Suprapubic skin (tissue), 4 donors: ENCODE data around the gene ATXN2. TPM values are rescaled to one million over a fixed set of nuclear protein-coding genes. Genes with fewer than 3 reads are reported as not detected.

ENCODE experiments used
- DNase-seq, 2 donors: peaks; one replicate each; pipeline ENCODE4 v3.0.0-alpha.2; 2019; ENCODE audit warnings: low spot score in 2 of 2
- H3K27ac ChIP-seq: fragments of 200-600 bp; sonication (generic); one replicate; pipeline ENCODE4 v1.5.1; 2019
- H3K27me3 ChIP-seq: fragments of 200-600 bp; sonication (generic); one replicate; pipeline ENCODE4 v1.5.1; 2019
- H3K36me3 ChIP-seq: fragments of 200-600 bp; sonication (generic); one replicate; pipeline ENCODE4 v1.5.1; 2019
- H3K4me1 ChIP-seq: fragments of 200-600 bp; sonication (generic); one replicate; pipeline ENCODE4 v1.5.1; 2019
- H3K4me3 ChIP-seq: fragments of 200-600 bp; sonication (generic); one replicate; pipeline ENCODE4 v1.5.1; 2019; ENCODE audit warnings: mild to moderate bottlenecking
- H3K9me3 ChIP-seq: fragments of 200-600 bp; sonication (generic); one replicate; pipeline ENCODE4 v1.5.1; 2019
- EP300 ChIP-seq: sonication (generic); formaldehyde crosslinking; IDR thresholded peaks from one replicate; pipeline ENCODE4 v1.6.1; 2017; ENCODE audit warnings: antibody characterized with exemption
- POLR2A ChIP-seq, 2 donors: fragments of 450-650 bp; IDR thresholded peaks; one replicate each; pipeline ENCODE4 v1.6.1; 2017; ENCODE audit warnings: antibody characterized with exemption in 2 of 2, mild to moderate bottlenecking in 2 of 2, moderate library complexity in 2 of 2
- POLR2AphosphoS5 ChIP-seq, 3 donors: sonication (generic); formaldehyde crosslinking; IDR thresholded peaks; one replicate each; pipeline ENCODE4 v1.6.1; 2017; ENCODE audit warnings: antibody characterized with exemption in 3 of 3
- WGBS: methylation state at CpG from one replicate; pipeline ENCODE4 v1.1.5; 2018; 5-methylcytosine and 5-hydroxymethylcytosine counted together
- total RNA-seq, 4 donors: library from RNA; depleted of rRNA; stranded (reverse); fragments of >200 nt; gene quantifications; one replicate each; pipeline ENCODE4 v1.1.0, GENCODE V29; 2016
- TF ChIP-seq, protein P1 (sequence below), 2 donors: fragments of 200-600 bp in 1 of 2; fragments of 450-650 bp in 1 of 2; sonication (generic) in 1 of 2; IDR thresholded peaks; one replicate each; pipeline ENCODE4 v1.5.1; 2016 to 2019; ENCODE audit warnings: antibody characterized with exemption in 2 of 2, mild to moderate bottlenecking in 1 of 2, moderate library complexity in 1 of 2

The ATXN2 gene
- total RNA-seq, 4 donors from 2014 or later, result 23.3 to 62.8 (median 35.8) TPM

DNA sequence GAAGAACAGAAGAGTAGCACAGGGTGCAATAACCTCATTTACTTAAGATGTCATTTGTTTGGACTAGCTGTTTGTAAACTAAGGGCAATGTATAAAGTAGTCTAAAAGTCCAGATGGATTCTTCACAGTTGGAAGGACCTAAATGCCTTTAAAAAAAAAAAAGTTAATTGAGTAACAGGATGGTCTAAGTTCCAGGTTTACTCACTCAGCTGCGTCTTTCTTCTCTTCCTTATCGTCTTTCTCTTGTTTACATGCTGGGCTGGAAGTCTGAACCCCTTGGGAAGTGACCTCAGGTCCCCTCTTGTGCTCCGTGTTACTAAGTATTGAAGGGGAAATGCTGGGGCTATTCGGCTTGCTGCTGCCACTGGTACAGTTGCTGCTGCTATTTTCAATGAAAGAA lies 110.8 kb downstream of the ATXN2 start:
- Histone ChIP-seq H3K4me1 (no peaks in the 10 kb centered on the region), H3K4me3 (no peak overlapping the region), H3K9me3 (no peaks in the 10 kb centered on the region), H3K36me3 (peaks cover 85% of the 10 kb centered on the region), H3K27ac (no peak overlapping the region), H3K27me3 (no peaks in the 10 kb centered on the region)
- 67% methylated on average over 4 of the region's 4 CpGs for WGBS
- DNase-seq, result no peak
- TF ChIP-seq POLR2A (IDR thresholded peaks at IDR 0.05) (no peak), EP300 (no peak), POLR2AphosphoS5 (IDR thresholded peaks at IDR 0.05) (no peak)
- TF ChIP-seq, protein P1, sequence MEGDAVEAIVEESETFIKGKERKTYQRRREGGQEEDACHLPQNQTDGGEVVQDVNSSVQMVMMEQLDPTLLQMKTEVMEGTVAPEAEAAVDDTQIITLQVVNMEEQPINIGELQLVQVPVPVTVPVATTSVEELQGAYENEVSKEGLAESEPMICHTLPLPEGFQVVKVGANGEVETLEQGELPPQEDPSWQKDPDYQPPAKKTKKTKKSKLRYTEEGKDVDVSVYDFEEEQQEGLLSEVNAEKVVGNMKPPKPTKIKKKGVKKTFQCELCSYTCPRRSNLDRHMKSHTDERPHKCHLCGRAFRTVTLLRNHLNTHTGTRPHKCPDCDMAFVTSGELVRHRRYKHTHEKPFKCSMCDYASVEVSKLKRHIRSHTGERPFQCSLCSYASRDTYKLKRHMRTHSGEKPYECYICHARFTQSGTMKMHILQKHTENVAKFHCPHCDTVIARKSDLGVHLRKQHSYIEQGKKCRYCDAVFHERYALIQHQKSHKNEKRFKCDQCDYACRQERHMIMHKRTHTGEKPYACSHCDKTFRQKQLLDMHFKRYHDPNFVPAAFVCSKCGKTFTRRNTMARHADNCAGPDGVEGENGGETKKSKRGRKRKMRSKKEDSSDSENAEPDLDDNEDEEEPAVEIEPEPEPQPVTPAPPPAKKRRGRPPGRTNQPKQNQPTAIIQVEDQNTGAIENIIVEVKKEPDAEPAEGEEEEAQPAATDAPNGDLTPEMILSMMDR (IDR thresholded peaks at IDR 0.05), result no peak

DNA sequence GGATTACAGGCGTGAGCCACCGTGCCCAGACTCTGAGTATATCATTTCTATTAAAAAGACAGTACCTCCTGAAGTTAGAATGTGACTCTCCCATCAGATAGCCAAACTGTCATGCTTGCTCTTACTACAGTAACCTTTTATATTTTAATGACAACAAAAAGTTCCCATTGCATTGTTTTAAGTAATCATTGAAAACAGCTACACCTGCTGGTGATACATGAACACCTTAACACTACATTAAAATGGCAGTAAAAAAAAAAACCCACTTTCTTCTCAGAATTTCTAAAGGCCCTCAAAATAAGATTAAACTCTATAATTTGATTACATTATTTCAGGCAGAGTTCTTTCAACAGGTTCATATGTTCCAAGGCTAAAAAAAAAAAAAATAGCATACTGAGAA lies 116.7 kb downstream of the ATXN2 start:
- no peak for DNase-seq
- Histone ChIP-seq H3K36me3 (peaks cover 88% of the 10 kb centered on the region), H3K9me3 (no peaks in the 10 kb centered on the region), H3K4me3 (no peak overlapping the region), H3K27me3 (no peaks in the 10 kb centered on the region), H3K27ac (no peak overlapping the region), H3K4me1 (no peaks in the 10 kb centered on the region)
- TF ChIP-seq POLR2AphosphoS5 (IDR thresholded peaks at IDR 0.05), result no peak
- TF ChIP-seq EP300, result no peak
- TF ChIP-seq, protein P1 (IDR thresholded peaks at IDR 0.05), result no peak
- TF ChIP-seq POLR2A (IDR thresholded peaks at IDR 0.05), result no peak
- WGBS, result 95% methylated on average over 2 of the region's 2 CpGs

DNA sequence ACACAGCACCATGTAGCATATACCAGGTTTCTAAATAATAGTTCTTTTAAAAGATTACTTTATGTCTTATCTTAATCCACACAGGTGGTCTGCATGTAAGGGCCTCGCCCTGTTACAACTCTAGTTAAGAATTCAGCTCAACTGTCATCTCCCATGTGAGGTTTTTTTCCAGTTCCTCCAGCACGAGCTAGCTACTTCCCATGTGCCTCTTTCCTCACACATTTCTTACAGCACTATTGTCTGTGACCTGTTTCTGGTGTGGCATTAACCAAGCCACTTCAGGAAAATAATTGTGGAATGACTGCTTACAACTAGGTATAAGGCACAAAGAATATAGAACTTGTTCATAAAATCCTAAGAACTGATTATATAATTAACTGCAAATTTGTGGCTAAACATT lies 127.9 kb downstream of the ATXN2 start:
- WGBS, result 77% methylated on average over 2 of the region's 2 CpGs
- Histone ChIP-seq H3K4me3 (no peak overlapping the region), H3K36me3 (peaks cover 49% of the 10 kb centered on the region), H3K9me3 (no peaks in the 10 kb centered on the region), H3K27me3 (no peaks in the 10 kb centered on the region), H3K27ac (no peak overlapping the region), H3K4me1 (no peaks in the 10 kb centered on the region)
- DNase-seq, result no peak
- TF ChIP-seq, protein P1 (IDR thresholded peaks at IDR 0.05), result no peak
- TF ChIP-seq POLR2A (IDR thresholded peaks at IDR 0.05), result no peak

DNA sequence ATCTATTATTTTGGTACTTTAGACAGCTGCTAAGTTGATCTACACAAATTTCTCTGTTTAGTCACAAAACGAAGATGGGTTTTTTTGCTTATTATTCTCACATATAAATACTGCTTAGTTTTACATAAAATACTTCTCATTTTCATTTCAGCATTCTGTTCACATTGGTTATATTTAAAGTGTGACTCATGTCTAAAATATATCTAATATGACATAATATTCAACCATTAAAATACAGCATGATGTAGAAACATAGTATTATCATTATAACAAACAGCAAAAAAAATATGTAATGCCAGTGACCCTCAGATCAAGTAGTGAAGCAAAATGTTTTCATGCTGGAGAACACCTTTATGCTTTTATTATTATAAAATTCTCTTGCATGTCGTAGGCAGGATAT lies 129.7 kb downstream of the ATXN2 start:
- Histone ChIP-seq H3K27ac (no peak overlapping the region), H3K4me1 (no peaks in the 10 kb centered on the region), H3K9me3 (no peaks in the 10 kb centered on the region), H3K4me3 (no peak overlapping the region), H3K27me3 (no peaks in the 10 kb centered on the region), H3K36me3 (peaks cover 45% of the 10 kb centered on the region)
- WGBS, result 81% methylated on average over 2 of the region's 2 CpGs
- TF ChIP-seq EP300 (no peak), POLR2A (IDR thresholded peaks at IDR 0.05) (no peak), POLR2AphosphoS5 (IDR thresholded peaks at IDR 0.05) (no peak)
- TF ChIP-seq, protein P1 (IDR thresholded peaks at IDR 0.05), result no peak
- DNase-seq, result no peak

DNA sequence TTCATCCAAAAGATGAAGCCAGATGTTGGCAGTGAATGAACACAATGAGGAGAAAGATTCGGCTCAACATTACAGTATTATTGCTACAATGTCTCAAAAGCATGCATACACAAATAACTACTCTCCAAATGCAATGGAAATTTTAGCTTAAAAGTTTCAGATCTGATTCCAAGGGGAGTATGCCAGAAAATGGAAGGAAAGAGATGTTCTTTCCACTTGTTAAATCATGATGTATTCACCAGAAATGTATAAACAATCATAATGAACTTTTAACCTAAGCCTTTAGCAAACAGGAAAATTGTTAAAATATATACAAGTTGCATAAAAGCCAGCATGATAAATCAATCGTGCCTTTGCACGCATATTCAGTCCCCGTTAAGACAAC lies 131.3 kb downstream of the ATXN2 start:
- H3K36me3 ChIP-seq, result peaks cover 47% of the 10 kb centered on the region
- no peak for DNase-seq
- TF ChIP-seq POLR2AphosphoS5 (IDR thresholded peaks at IDR 0.05) (no peak), EP300 (no peak), POLR2A (IDR thresholded peaks at IDR 0.05) (no peak)
- TF ChIP-seq, protein P1 (IDR thresholded peaks at IDR 0.05), result no peak
- H3K4me1 ChIP-seq, result no peaks in the 10 kb centered on the region
- H3K27me3 ChIP-seq, result no peaks in the 10 kb centered on the region
- no peak overlapping the region for H3K4me3 ChIP-seq
- no peaks in the 10 kb centered on the region for H3K9me3 ChIP-seq
- no peak overlapping the region for H3K27ac ChIP-seq
- 69% methylated on average over 4 of the region's 4 CpGs for WGBS
